ENCODE data around the gene BCL7B. TPM values are rescaled to one million over a fixed set of nuclear protein-coding genes. Genes with fewer than 3 reads are reported as not detected.
"Not testable (repeated sequence)": the region's sequence is repeated elsewhere in the genome, so short reads cannot be mapped to it uniquely, and the experiment has no call there.

The BCL7B gene
- total RNA-seq, 1 experiment from 2014 or later = 95.4 TPM

DNA sequence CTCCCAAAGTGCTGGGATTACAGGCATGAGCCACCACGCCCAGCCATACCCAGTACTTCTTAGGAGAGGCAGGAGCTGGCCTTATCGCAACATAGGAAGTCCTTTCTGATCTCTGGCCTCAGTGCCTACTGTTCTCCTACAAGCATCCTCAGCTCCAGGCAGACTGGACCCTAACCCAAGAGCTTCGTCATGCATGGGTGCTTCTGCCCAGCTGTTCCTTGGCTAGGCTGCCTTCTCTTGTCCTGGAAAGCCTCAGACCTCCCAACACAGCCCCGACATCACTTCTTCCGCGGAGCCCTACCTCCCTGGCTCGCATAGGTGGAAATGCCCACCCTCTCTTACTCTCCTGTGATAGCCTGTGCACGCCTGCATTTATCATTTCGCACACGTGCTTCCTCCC is 15.8 kb downstream of the BCL7B start:
- peaks cover 12% of the 10 kb centered on the region for H3K36me3 ChIP-seq (ENCODE audit: control insufficient read depth, insufficient read depth, low read length)

DNA sequence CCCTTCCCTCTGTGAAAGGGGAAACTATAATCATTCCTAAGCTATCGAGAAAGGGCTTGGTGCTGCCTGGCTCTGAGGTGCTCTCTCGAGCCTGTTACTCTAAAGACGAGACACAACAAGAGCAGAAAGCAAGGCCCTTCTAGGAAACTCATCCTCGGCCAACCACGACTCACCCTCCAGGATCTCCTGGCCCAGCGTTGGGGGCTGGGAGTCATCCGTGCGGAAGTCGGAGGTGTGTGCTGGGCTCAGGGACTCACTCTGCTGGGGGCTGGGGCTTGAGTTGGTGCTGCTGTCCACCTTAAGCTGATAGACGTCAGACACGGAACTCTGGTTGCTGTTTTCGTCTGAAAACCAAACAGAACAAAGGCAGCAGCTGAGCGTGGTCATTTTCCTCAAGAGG is 17.8 kb downstream of the BCL7B start:
- no TSS peak for BruUV-seq (replicated peaks)
- ChIA-PET POLR2A (no interaction called here), CTCF (interaction anchor here (0.5 kb wide), 1 partner anchor 87 kb away, joined by 6 read pairs; no protein-coding TSS in a partner anchor)
- no peak for ATAC-seq
- TF ChIP-seq POLR2AphosphoS5 (IDR thresholded peaks at IDR 0.05; ENCODE audit: low read depth, low read length) = no peak
- TF ChIP-seq, protein P1, sequence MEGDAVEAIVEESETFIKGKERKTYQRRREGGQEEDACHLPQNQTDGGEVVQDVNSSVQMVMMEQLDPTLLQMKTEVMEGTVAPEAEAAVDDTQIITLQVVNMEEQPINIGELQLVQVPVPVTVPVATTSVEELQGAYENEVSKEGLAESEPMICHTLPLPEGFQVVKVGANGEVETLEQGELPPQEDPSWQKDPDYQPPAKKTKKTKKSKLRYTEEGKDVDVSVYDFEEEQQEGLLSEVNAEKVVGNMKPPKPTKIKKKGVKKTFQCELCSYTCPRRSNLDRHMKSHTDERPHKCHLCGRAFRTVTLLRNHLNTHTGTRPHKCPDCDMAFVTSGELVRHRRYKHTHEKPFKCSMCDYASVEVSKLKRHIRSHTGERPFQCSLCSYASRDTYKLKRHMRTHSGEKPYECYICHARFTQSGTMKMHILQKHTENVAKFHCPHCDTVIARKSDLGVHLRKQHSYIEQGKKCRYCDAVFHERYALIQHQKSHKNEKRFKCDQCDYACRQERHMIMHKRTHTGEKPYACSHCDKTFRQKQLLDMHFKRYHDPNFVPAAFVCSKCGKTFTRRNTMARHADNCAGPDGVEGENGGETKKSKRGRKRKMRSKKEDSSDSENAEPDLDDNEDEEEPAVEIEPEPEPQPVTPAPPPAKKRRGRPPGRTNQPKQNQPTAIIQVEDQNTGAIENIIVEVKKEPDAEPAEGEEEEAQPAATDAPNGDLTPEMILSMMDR (IDR thresholded peaks at IDR 0.05) = no peak
- no peak for TF ChIP-seq SIN3A (IDR thresholded peaks at IDR 0.05; ENCODE audit: borderline replicate concordance, insufficient read depth, low read depth, low read length)
- no peak for TF ChIP-seq TCF7L2 (IDR thresholded peaks at IDR 0.05; ENCODE audit: low read depth, low read length)
- TF ChIP-seq, protein P2, sequence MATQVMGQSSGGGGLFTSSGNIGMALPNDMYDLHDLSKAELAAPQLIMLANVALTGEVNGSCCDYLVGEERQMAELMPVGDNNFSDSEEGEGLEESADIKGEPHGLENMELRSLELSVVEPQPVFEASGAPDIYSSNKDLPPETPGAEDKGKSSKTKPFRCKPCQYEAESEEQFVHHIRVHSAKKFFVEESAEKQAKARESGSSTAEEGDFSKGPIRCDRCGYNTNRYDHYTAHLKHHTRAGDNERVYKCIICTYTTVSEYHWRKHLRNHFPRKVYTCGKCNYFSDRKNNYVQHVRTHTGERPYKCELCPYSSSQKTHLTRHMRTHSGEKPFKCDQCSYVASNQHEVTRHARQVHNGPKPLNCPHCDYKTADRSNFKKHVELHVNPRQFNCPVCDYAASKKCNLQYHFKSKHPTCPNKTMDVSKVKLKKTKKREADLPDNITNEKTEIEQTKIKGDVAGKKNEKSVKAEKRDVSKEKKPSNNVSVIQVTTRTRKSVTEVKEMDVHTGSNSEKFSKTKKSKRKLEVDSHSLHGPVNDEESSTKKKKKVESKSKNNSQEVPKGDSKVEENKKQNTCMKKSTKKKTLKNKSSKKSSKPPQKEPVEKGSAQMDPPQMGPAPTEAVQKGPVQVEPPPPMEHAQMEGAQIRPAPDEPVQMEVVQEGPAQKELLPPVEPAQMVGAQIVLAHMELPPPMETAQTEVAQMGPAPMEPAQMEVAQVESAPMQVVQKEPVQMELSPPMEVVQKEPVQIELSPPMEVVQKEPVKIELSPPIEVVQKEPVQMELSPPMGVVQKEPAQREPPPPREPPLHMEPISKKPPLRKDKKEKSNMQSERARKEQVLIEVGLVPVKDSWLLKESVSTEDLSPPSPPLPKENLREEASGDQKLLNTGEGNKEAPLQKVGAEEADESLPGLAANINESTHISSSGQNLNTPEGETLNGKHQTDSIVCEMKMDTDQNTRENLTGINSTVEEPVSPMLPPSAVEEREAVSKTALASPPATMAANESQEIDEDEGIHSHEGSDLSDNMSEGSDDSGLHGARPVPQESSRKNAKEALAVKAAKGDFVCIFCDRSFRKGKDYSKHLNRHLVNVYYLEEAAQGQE (IDR thresholded peaks at IDR 0.05; ENCODE audit: insufficient read depth in 1 of 2, low read depth in 2 of 2, low read length in 1 of 2) = no peak
- in situ Hi-C loops (cut with HindIII; ENCODE audit: low pct_unique_long_range_greater_than_20kb, low sequenced_read_pairs) = no loop called here
- no peak overlapping the region for H3K27ac ChIP-seq (ENCODE audit: low read length)
- H3K4me3 ChIP-seq (ENCODE audit: low read depth in 2 of 2, low read length in 2 of 2) = no peak overlapping the region
- no peaks in the 10 kb centered on the region for H3K9me3 ChIP-seq (ENCODE audit: control insufficient read depth, insufficient read depth, low read depth, low read length)
- no peaks in the 10 kb centered on the region for H3K4me1 ChIP-seq (ENCODE audit: control insufficient read depth, insufficient read depth, low read length)
- DNase-seq (ENCODE audit: low read depth, low spot score) = no peak
- peaks cover 12% of the 10 kb centered on the region for H3K36me3 ChIP-seq (ENCODE audit: control insufficient read depth, insufficient read depth, low read length)
- intact Hi-C loops (cut with micrococcal nuclease; ENCODE audit: unreplicated experiment) = no loop called here
- no peaks in the 10 kb centered on the region for H3K27me3 ChIP-seq (ENCODE audit: control insufficient read depth, insufficient read depth, low read length)

More for the DNA sequence above, 15.8 kb downstream of the BCL7B start:
- Histone ChIP-seq H3K9me3 (ENCODE audit: control insufficient read depth, insufficient read depth, low read depth, low read length) (no peaks in the 10 kb centered on the region), H3K27ac (ENCODE audit: low read length) (no peak overlapping the region), H3K4me1 (ENCODE audit: control insufficient read depth, insufficient read depth, low read length) (no peaks in the 10 kb centered on the region), H3K4me3 (ENCODE audit: low read depth in 2 of 2, low read length in 2 of 2) (no peak overlapping the region), H3K27me3 (ENCODE audit: control insufficient read depth, insufficient read depth, low read length) (no peaks in the 10 kb centered on the region)
- TF ChIP-seq, protein P2 (IDR thresholded peaks at IDR 0.05; ENCODE audit: insufficient read depth in 1 of 2, low read depth in 2 of 2, low read length in 1 of 2) = no peak
- TF ChIP-seq TCF7L2 (IDR thresholded peaks at IDR 0.05; ENCODE audit: low read depth, low read length) = no peak
- no peak for TF ChIP-seq POLR2AphosphoS5 (IDR thresholded peaks at IDR 0.05; ENCODE audit: low read depth, low read length)
- TF ChIP-seq SIN3A (IDR thresholded peaks at IDR 0.05; ENCODE audit: borderline replicate concordance, insufficient read depth, low read depth, low read length) = no peak
- TF ChIP-seq, protein P1 (IDR thresholded peaks at IDR 0.05) = no peak
- ATAC-seq (no peak), DNase-seq (ENCODE audit: low read depth, low spot score) (no peak)
- in situ Hi-C loops (cut with HindIII; ENCODE audit: low pct_unique_long_range_greater_than_20kb, low sequenced_read_pairs) (no loop called here), intact Hi-C loops (cut with micrococcal nuclease; ENCODE audit: unreplicated experiment) (no loop called here)
- BruUV-seq (replicated peaks) = no TSS peak
- CTCF ChIA-PET = interaction anchor here (0.6 kb wide), 1 partner anchor 10 kb away, joined by 8 read pairs; no protein-coding TSS in a partner anchor
- POLR2A ChIA-PET = interaction anchor here (0.7 kb wide), 1 partner anchor 174 kb away, joined by 8 read pairs; no protein-coding TSS in a partner anchor

GRCh38 chr7:73538510-73538909 is 19.0 kb downstream of the BCL7B start:
- intact Hi-C loops (cut with micrococcal nuclease; ENCODE audit: unreplicated experiment); H3K4me1 ChIP-seq (ENCODE audit: control insufficient read depth, insufficient read depth, low read length); H3K4me3 ChIP-seq (ENCODE audit: low read depth in 2 of 2, low read length in 2 of 2); H3K9me3 ChIP-seq (ENCODE audit: control insufficient read depth, insufficient read depth, low read depth, low read length); BruUV-seq (replicated peaks); DNase-seq (ENCODE audit: low read depth, low spot score); in situ Hi-C loops (cut with HindIII; ENCODE audit: low pct_unique_long_range_greater_than_20kb, low sequenced_read_pairs); POLR2A ChIA-PET; CTCF ChIA-PET; H3K27ac ChIP-seq (ENCODE audit: low read length); ATAC-seq; H3K27me3 ChIP-seq (ENCODE audit: control insufficient read depth, insufficient read depth, low read length): not testable (repeated sequence)
- H3K36me3 ChIP-seq (ENCODE audit: control insufficient read depth, insufficient read depth, low read length) = peaks cover 12% of the 10 kb centered on the region

All from Panc1 (cell line).